ENCODE results near the gene NDUFA6. TPM values are rescaled to one million over a fixed set of nuclear protein-coding genes. Genes with fewer than 3 reads are reported as not detected.

NDUFA6 gene
- total and polyA plus RNA-seq, 2 of the 13 experiments (the other 11 are each of a cell fraction or from before 2014, with no cell fraction given) = 68.5 to 87.8 TPM

DNA sequence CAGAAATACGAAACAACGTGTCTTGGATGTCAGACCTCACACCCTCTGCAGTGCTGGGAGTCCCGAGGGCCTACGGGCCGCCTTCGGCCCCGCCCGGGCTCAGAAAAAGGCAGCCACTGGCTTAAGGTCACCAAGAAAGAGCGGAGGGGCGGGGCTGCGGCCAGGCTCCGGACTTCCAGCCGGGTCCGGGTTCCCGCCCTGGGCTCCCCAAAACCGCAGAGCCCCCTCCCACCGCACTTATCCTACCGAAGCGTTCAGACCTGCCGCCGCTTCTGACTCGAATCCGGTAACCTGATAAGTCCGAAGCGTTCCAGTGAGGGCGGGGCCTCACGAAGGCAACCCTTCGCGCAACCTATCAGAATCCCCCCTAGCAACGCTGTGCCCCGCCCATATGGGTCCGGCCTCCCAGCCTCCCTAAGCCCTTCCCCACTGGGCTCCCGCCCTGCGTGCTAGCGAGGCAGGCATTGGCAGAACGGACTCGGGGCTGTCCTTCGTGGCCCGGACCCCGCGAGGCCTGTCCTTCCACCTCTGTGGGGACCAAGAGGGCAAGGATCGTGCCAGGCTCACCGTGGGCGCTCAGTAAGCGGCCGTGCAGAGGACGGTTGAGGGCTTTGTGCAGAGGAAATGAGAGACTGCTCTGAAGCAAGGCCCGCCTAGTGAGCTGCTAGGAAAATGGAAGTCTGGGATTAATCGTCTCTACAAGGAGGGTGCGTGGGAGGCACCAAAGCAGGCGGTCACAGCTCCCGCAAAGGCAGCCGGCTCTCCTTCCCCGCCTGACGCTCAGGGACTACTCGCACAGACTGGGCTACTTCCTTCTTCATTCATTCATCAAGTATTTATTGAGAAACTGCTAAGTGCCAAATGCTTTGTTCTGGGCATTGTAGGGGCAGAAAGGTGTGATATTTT lies 19.8 kb downstream of the NDUFA6 start, which contains the start of gene NAGA (continued):
- TF ChIP-seq GZF1 (CRISPR knock-in tag; IDR thresholded peaks at IDR 0.05) = peak; percentile 5; the same call in 1 of the 2 replicates
- TF ChIP-seq POLR2G (IDR thresholded peaks at IDR 0.05; ENCODE audit: low read depth, low read length) = peak; percentile 87
- TF ChIP-seq JUND (CRISPR knock-in tag; IDR thresholded peaks at IDR 0.05) = no peak
- TF ChIP-seq CBX2 (IDR thresholded peaks at IDR 0.05; ENCODE audit: low read depth, low read length) = no peak
- no peak for TF ChIP-seq CBX2 (CRISPR knock-in tag; IDR thresholded peaks at IDR 0.05; ENCODE audit: low read depth)
- TF ChIP-seq, protein P1, sequence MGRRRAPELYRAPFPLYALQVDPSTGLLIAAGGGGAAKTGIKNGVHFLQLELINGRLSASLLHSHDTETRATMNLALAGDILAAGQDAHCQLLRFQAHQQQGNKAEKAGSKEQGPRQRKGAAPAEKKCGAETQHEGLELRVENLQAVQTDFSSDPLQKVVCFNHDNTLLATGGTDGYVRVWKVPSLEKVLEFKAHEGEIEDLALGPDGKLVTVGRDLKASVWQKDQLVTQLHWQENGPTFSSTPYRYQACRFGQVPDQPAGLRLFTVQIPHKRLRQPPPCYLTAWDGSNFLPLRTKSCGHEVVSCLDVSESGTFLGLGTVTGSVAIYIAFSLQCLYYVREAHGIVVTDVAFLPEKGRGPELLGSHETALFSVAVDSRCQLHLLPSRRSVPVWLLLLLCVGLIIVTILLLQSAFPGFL (CRISPR knock-in tag; IDR thresholded peaks at IDR 0.05) = 0 out of 2 replicates have a peak, but pooled peaks have one; percentile 85
- TF ChIP-seq SNRNP70 (IDR thresholded peaks at IDR 0.05; ENCODE audit: low read depth, low read length) = no peak
- TF ChIP-seq NFKB2 (CRISPR knock-in tag; IDR thresholded peaks at IDR 0.05; ENCODE audit: borderline replicate concordance) = peak; percentile 93; the same call in 1 of the 2 replicates
- TF ChIP-seq, protein P2, sequence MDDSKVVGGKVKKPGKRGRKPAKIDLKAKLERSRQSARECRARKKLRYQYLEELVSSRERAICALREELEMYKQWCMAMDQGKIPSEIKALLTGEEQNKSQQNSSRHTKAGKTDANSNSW (CRISPR knock-in tag; IDR thresholded peaks at IDR 0.05; ENCODE audit: borderline replicate concordance) = peak; percentile 71; the same call in 1 of the 2 replicates
- TF ChIP-seq ZFP1 (CRISPR knock-in tag; IDR thresholded peaks at IDR 0.05) = no peak
- TF ChIP-seq TBX2 (CRISPR knock-in tag; IDR thresholded peaks at IDR 0.05; ENCODE audit: borderline replicate concordance) = peak; percentile 78
- no peak for TF ChIP-seq MLLT10 (CRISPR knock-in tag; IDR thresholded peaks at IDR 0.05)
- peak; percentile 91 for TF ChIP-seq PHF8 (CRISPR knock-in tag; IDR thresholded peaks at IDR 0.05)
- TF ChIP-seq ZNF34 (CRISPR knock-in tag; IDR thresholded peaks at IDR 0.05; ENCODE audit: borderline replicate concordance) = no peak
- peak; percentile 60; the same call in 1 of the 2 replicates for TF ChIP-seq RFXAP (CRISPR knock-in tag; IDR thresholded peaks at IDR 0.05; ENCODE audit: borderline replicate concordance)
- no peak for TF ChIP-seq RBM22 (optimal IDR thresholded peaks at IDR 0.05; ENCODE audit: low read length)
- no peak for TF ChIP-seq RARG (CRISPR knock-in tag; IDR thresholded peaks at IDR 0.05; ENCODE audit: low read depth)
- TF ChIP-seq, protein P3, sequence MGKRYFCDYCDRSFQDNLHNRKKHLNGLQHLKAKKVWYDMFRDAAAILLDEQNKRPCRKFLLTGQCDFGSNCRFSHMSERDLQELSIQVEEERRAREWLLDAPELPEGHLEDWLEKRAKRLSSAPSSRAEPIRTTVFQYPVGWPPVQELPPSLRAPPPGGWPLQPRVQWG (CRISPR knock-in tag; IDR thresholded peaks at IDR 0.05; ENCODE audit: borderline replicate concordance, low read depth) = no peak
- TF ChIP-seq, protein P4, sequence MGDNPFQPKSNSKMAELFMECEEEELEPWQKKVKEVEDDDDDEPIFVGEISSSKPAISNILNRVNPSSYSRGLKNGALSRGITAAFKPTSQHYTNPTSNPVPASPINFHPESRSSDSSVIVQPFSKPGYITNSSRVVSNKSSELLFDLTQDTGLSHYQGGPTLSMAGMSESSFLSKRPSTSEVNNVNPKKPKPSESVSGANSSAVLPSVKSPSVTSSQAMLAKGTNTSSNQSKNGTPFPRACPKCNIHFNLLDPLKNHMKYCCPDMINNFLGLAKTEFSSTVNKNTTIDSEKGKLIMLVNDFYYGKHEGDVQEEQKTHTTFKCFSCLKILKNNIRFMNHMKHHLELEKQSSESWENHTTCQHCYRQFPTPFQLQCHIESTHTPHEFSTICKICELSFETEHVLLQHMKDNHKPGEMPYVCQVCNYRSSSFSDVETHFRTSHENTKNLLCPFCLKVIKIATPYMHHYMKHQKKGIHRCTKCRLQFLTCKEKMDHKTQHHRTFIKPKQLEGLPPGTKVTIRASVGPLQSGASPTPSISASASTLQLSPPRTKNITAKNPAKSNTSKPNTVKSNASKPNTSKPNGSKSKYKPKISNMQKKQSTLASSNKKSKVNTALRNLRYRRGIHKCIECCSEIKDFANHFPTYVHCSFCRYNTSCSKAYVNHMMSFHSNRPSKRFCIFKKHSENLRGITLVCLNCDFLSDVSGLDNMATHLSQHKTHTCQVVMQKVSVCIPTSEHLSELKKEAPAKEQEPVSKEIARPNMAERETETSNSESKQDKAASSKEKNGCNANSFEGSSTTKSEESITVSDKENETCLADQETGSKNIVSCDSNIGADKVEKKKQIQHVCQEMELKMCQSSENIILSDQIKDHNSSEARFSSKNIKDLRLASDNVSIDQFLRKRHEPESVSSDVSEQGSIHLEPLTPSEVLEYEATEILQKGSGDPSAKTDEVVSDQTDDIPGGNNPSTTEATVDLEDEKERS (CRISPR knock-in tag; IDR thresholded peaks at IDR 0.05) = peak; percentile 56; the same call in 1 of the 2 replicates
- TF ChIP-seq ZFP90 (CRISPR knock-in tag; IDR thresholded peaks at IDR 0.05; ENCODE audit: borderline replicate concordance) = peak; percentile 69; the same call in 1 of the 2 replicates
- no peak for TF ChIP-seq TRIM24 (CRISPR knock-in tag; IDR thresholded peaks at IDR 0.05)
- TF ChIP-seq KLF6 (CRISPR knock-in tag; IDR thresholded peaks at IDR 0.05) = peak; percentile 83; the same call in 1 of the 2 replicates
- no peak for TF ChIP-seq ZNF496 (CRISPR knock-in tag; IDR thresholded peaks at IDR 0.05; ENCODE audit: insufficient replicate concordance)
- TF ChIP-seq ZNF530 (CRISPR knock-in tag; IDR thresholded peaks at IDR 0.05; ENCODE audit: low read depth) = no peak
- TF ChIP-seq KLF9 (CRISPR knock-in tag; IDR thresholded peaks at IDR 0.05; ENCODE audit: low read depth) = no peak

Data from HepG2 (cell line).